Liver (tissue), 9 donors: Measurements from ENCODE around the gene ADAR. TPM values are rescaled to one million over a fixed set of nuclear protein-coding genes. Genes with fewer than 3 reads are reported as not detected.

Source experiments
- DNase-seq: peaks from one replicate; pipeline ENCODE4 v3.0.0-alpha.2; 2017; ENCODE audit warnings: low spot score
- H3K27ac ChIP-seq, 2 donors: one replicate each; pipeline ENCODE4 v1.7.0; 2013; ENCODE audit warnings: inconsistent platforms in 2 of 2, low read length in 2 of 2, control low read depth in 1 of 2, low read depth in 1 of 2, mild to moderate bottlenecking in 1 of 2
- H3K27me3 ChIP-seq, 4 donors: one replicate each; pipeline versions ENCODE4 v1.6.1 to v1.7.0; 2013; ENCODE audit warnings: low read length in 3 of 4, inconsistent platforms in 1 of 4, mild to moderate bottlenecking in 1 of 4, moderate library complexity in 1 of 4; ENCODE audit not compliant: control insufficient read depth in 4 of 4, insufficient read depth in 4 of 4
- H3K36me3 ChIP-seq, 4 donors: one replicate each; pipeline versions ENCODE4 v1.6.1 to v1.7.0; 2013; ENCODE audit warnings: low read length in 3 of 4, mild to moderate bottlenecking in 3 of 4, low read depth in 1 of 4, moderate library complexity in 1 of 4; ENCODE audit not compliant: control insufficient read depth in 4 of 4, insufficient read depth in 3 of 4
- H3K4me1 ChIP-seq, 4 donors: one replicate each; pipeline versions ENCODE4 v1.6.1 to v1.7.0; 2013; ENCODE audit warnings: low read length in 3 of 4, mild to moderate bottlenecking in 3 of 4, moderate library complexity in 1 of 4; ENCODE audit not compliant: control insufficient read depth in 4 of 4, insufficient read depth in 4 of 4
- H3K4me3 ChIP-seq, 3 donors: one replicate each; pipeline versions ENCODE4 v1.6.1 to v1.7.0; 2013; ENCODE audit warnings: low read length in 3 of 3, control low read depth in 1 of 3, low read depth in 1 of 3, mild to moderate bottlenecking in 1 of 3
- H3K9ac ChIP-seq, 2 donors: one replicate each; pipeline ENCODE4 v1.7.0; 2013; ENCODE audit warnings: low read length in 2 of 2, mild to moderate bottlenecking in 2 of 2, moderate library complexity in 2 of 2, control low read depth in 1 of 2, low read depth in 1 of 2
- H3K9me3 ChIP-seq, 4 donors: one replicate each; pipeline versions ENCODE4 v1.6.1 to v1.7.0; 2013; ENCODE audit warnings: low read length in 3 of 4; ENCODE audit not compliant: control insufficient read depth in 4 of 4
- ATF3 ChIP-seq: IDR thresholded peaks from 2 replicates; pipeline ENCODE4 v1.6.1; 2016; ENCODE audit warnings: antibody characterized with exemption
- CTCF ChIP-seq: fragments of 150-350 bp; IDR thresholded peaks from 2 replicates; pipeline ENCODE4 v1.5.1; 2017; ENCODE audit warnings: improper control_type of control experiment, low read depth, low read length; ENCODE audit not compliant: missing input control
- EGR1 ChIP-seq, 2 donors: IDR thresholded peaks; 2 replicates each; pipeline ENCODE4 v1.6.1; 2016 to 2018; ENCODE audit warnings: antibody characterized with exemption in 2 of 2, low read depth in 2 of 2
- FOXA1 ChIP-seq: IDR thresholded peaks from 2 replicates; pipeline ENCODE4 v1.6.1; 2016; ENCODE audit warnings: antibody characterized with exemption
- FOXA2 ChIP-seq: IDR thresholded peaks from 2 replicates; pipeline ENCODE4 v1.6.1; 2016; ENCODE audit warnings: antibody characterized with exemption
- GABPA ChIP-seq, 2 donors: IDR thresholded peaks in 1 of 2; conservative IDR thresholded peaks in 1 of 2; 2 replicates each; pipeline ENCODE4 v1.6.1; 2016; ENCODE audit warnings: antibody characterized with exemption in 2 of 2, mild to moderate bottlenecking in 1 of 2, moderate library complexity in 1 of 2
- HNF4A ChIP-seq, 2 donors: conservative IDR thresholded peaks; 2 replicates each; pipeline ENCODE4 v1.6.1; 2016; ENCODE audit warnings: antibody characterized with exemption in 2 of 2, mild to moderate bottlenecking in 2 of 2
- HNF4G ChIP-seq: IDR thresholded peaks from 2 replicates; pipeline ENCODE4 v1.6.1; 2016; ENCODE audit warnings: antibody characterized with exemption
- JUND ChIP-seq, 2 donors: IDR thresholded peaks; 2 replicates each; pipeline ENCODE4 v1.6.1; 2016; ENCODE audit warnings: antibody characterized with exemption in 2 of 2
- MAX ChIP-seq: IDR thresholded peaks from 2 replicates; pipeline ENCODE4 v1.6.1; 2016; ENCODE audit warnings: antibody characterized with exemption
- NR2F2 ChIP-seq: IDR thresholded peaks from 2 replicates; pipeline ENCODE4 v1.6.1; 2016; ENCODE audit warnings: antibody characterized with exemption
- RAD21 ChIP-seq, 2 donors: IDR thresholded peaks; 2 replicates each; pipeline ENCODE4 v1.6.1; 2016; ENCODE audit warnings: antibody characterized with exemption in 2 of 2, mild to moderate bottlenecking in 2 of 2
- RXRA ChIP-seq, 2 donors: IDR thresholded peaks; 2 replicates each; pipeline ENCODE4 v1.6.1; 2017 to 2018; ENCODE audit warnings: antibody characterized with exemption in 2 of 2, mild to moderate bottlenecking in 1 of 2
- SP1 ChIP-seq: IDR thresholded peaks from 2 replicates; pipeline ENCODE4 v1.6.1; 2018; ENCODE audit warnings: antibody characterized with exemption, mild to moderate bottlenecking
- TAF1 ChIP-seq: conservative IDR thresholded peaks from 2 replicates; pipeline ENCODE4 v1.6.1; 2016; ENCODE audit warnings: antibody characterized with exemption, mild to moderate bottlenecking
- YY1 ChIP-seq: IDR thresholded peaks from 2 replicates; pipeline ENCODE4 v1.6.1; 2016; ENCODE audit warnings: antibody characterized with exemption, mild to moderate bottlenecking
- WGBS: extraction: QIAGEN DNeasy Blood & Tissue Kit; methylation state at CpG from one replicate; pipeline ENCODE4 v1.1.7; 2013; 5-methylcytosine and 5-hydroxymethylcytosine counted together
- polyA plus RNA-seq, 2 donors: library from polyadenylated mRNA; stranded (reverse) in 1 of 2; unstranded in 1 of 2; fragments of 200-250 nt in 1 of 2; fragments of >200 nt in 1 of 2; fragmentation: Nextera tagmentation in 1 of 2; extraction: Ambion mirVana in 1 of 2; gene quantifications; one replicate each; pipeline versions ENCODE4 v1.2.1 to v1.2.3, GENCODE V29; 2013 to 2015
- total RNA-seq, 2 donors: library from RNA; depleted of rRNA; stranded (reverse); fragments of >200 nt; gene quantifications; one replicate each; pipeline ENCODE4 v1.2.3, GENCODE V29; 2014
- TF ChIP-seq, protein P1 (sequence below): IDR thresholded peaks from 2 replicates; pipeline ENCODE4 v1.6.1; 2016; ENCODE audit warnings: antibody characterized with exemption
- TF ChIP-seq, protein P2 (sequence below): IDR thresholded peaks from 2 replicates; pipeline ENCODE4 v1.6.1; 2016; ENCODE audit warnings: antibody characterized with exemption, mild to moderate bottlenecking
- donor health status: healthy.
- donor health status: healthy.
- donor health status: healthy.
- donor health status: healthy.
- donor health status: healthy.

The ADAR gene
- total and polyA plus RNA-seq, 4 donors = 39.3 to 76.1 (median 51.1) TPM

DNA sequence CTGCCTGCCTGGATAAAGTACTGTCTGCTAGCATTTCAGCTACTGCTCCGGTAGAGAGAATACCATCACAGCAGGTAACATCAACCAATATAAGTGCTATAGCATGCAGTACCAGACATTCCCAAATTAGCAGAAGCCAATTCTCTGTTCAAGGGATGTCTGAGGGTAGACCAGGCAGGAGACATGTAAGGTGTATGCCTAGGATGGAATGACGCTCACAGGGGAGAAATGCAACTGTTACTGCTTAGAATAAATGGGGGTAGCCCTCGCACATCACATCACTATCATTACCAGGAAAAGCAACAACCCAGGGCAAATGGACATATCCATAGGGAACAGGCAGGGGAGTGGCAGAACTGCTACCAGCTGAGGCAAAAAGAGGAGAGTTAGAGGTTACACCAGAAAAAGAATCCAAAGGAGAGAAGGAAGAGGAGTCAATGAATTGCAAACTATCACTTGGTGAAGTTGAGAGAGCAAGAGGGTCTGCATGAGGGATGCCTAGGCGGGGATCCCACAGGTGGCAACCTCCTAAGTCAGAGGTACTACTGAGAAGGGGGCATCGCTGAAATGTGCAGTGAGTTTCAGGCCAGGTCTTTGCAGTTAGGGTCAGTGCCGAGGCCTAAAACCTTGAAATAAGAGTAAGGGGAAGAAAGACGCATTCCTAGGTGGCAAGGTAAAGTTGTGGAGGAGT lies 50.6 kb downstream of the ADAR start:
- Histone ChIP-seq H3K27me3 (no peaks in the 10 kb centered on the region), H3K4me3 (peak overlapping the region; percentile 92 to 96 (median 93)), H3K9ac (peak overlapping the region; percentile 43 to 77), H3K4me1 (peaks cover 2 to 31% (median 23%) of the 10 kb centered on the region in 4 donors), H3K9me3 (no peaks in the 10 kb centered on the region), H3K27ac (peak overlapping the region in 1 of 2 donors; percentile 95), H3K36me3 (peaks cover 12 to 34% (median 31%) of the 10 kb centered on the region in 4 donors)
- no peak for DNase-seq
- 24% methylated on average over 7 of the region's 7 CpGs for WGBS
- TF ChIP-seq MAX (no peak), HNF4G (no peak), HNF4A (conservative IDR thresholded peaks at IDR 0.05) (no peak), SP1 (no peak), FOXA2 (no peak), FOXA1 (no peak), CTCF (no peak), RXRA (IDR thresholded peaks at IDR 0.05) (no peak), TAF1 (no peak), YY1 (no peak), GABPA (IDR thresholded peaks at IDR 0.05 in 1 of 2, conservative IDR thresholded peaks at IDR 0.05 in 1 of 2) (no peak), EGR1 (IDR thresholded peaks at IDR 0.05; ENCODE audit: low read depth in 2 of 2) (no peak), ATF3 (no peak), JUND (IDR thresholded peaks at IDR 0.05) (no peak), NR2F2 (no peak), RAD21 (IDR thresholded peaks at IDR 0.05) (no peak)
- TF ChIP-seq, protein P1, sequence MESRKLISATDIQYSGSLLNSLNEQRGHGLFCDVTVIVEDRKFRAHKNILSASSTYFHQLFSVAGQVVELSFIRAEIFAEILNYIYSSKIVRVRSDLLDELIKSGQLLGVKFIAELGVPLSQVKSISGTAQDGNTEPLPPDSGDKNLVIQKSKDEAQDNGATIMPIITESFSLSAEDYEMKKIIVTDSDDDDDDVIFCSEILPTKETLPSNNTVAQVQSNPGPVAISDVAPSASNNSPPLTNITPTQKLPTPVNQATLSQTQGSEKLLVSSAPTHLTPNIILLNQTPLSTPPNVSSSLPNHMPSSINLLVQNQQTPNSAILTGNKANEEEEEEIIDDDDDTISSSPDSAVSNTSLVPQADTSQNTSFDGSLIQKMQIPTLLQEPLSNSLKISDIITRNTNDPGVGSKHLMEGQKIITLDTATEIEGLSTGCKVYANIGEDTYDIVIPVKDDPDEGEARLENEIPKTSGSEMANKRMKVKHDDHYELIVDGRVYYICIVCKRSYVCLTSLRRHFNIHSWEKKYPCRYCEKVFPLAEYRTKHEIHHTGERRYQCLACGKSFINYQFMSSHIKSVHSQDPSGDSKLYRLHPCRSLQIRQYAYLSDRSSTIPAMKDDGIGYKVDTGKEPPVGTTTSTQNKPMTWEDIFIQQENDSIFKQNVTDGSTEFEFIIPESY = no peak
- TF ChIP-seq, protein P2, sequence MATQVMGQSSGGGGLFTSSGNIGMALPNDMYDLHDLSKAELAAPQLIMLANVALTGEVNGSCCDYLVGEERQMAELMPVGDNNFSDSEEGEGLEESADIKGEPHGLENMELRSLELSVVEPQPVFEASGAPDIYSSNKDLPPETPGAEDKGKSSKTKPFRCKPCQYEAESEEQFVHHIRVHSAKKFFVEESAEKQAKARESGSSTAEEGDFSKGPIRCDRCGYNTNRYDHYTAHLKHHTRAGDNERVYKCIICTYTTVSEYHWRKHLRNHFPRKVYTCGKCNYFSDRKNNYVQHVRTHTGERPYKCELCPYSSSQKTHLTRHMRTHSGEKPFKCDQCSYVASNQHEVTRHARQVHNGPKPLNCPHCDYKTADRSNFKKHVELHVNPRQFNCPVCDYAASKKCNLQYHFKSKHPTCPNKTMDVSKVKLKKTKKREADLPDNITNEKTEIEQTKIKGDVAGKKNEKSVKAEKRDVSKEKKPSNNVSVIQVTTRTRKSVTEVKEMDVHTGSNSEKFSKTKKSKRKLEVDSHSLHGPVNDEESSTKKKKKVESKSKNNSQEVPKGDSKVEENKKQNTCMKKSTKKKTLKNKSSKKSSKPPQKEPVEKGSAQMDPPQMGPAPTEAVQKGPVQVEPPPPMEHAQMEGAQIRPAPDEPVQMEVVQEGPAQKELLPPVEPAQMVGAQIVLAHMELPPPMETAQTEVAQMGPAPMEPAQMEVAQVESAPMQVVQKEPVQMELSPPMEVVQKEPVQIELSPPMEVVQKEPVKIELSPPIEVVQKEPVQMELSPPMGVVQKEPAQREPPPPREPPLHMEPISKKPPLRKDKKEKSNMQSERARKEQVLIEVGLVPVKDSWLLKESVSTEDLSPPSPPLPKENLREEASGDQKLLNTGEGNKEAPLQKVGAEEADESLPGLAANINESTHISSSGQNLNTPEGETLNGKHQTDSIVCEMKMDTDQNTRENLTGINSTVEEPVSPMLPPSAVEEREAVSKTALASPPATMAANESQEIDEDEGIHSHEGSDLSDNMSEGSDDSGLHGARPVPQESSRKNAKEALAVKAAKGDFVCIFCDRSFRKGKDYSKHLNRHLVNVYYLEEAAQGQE = no peak
